GM21529 (cell line): ENCODE results near the gene ETDA.
"Not testable (repeated sequence)": the region's sequence is repeated elsewhere in the genome, so short reads cannot be mapped to it uniquely, and the experiment has no call there.

Experiments
- ATAC-seq: cut with Tn5 transposase; IDR thresholded peaks from one replicate; pipeline ENCODE4 v1.9.1; 2021; ENCODE audit not compliant: unreplicated experiment

ETDA gene

GRCh38 chrX:135252011-135252518 lies at the start of gene ETDA:
Gene ETDA, plus strand, starts transcription at chrX:135252061. Its CDS starts 1,216 bp downstream, at chrX:135253277.
- not testable (repeated sequence) for ATAC-seq

DNA sequence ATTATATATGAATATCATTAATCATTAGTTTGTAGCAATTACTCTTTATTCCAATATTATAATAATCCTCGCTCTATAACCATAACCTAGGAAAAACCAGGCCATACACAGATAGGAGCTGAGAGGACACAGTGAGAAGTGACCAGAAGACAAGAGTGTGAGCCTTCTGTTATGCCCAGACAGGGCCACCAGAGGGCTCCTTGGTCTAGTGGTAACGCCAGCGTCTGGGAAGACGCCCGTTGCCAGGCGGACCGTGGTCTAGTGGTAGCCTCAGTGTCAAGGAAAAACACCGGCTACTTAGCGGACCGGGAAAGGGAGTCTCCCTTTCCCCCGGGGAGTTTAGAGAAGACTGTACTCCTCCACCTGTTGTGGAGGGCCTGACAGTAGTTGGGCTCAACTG lies 45.4 kb upstream of the ETDA start:
- not testable (repeated sequence) for ATAC-seq

GRCh38 chrX:135213200-135213844 lies 38.5 kb upstream of the ETDA start:
- ATAC-seq, result peak; percentile 52

GRCh38 chrX:135245989-135246388 lies 5.9 kb upstream of the ETDA start:
- not testable (repeated sequence) for ATAC-seq

- ATAC-seq, result not testable (repeated sequence)
These were observed 4.3 kb downstream of the ETDA start for GRCh38 chrX:135256087-135256684.

DNA sequence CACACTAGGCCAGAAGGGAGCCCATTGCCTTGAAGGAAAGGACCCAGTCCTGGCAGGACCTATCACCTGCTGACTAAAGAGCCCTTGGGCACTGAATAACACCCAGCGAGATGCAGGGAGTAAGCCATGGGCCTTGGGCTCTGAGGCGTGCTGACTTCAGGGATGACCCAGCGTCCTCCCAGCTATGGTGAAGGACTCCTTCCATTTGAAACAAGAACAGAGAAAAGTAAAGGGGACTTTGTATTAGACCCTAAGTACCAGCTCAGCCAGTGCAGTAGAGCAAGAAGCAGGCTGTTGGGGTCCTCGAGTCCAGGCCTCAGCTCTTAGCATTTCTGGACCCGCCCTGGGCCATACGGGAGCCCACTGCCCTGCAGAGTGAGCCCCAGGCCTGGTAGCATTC lies 5.1 kb downstream of the ETDA start:
- no peak for ATAC-seq

DNA sequence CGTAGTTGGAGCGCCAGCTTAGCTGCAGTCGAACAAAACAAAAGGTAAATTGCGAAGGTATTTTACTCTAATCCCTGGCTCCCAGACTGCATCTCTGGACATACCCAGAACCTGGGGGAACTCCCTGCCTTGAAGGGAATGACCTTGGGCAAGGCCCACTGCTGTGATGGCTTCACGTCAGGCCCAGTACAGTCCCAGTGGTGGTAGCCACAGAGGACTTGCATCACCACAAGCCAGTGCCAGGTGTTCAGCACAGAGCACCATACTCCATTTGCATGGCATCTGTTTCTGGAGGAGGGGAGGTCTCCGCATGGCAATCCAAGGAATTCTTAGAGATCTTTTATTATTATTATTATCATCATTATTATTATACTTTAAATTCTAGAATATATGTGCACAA lies 5.6 kb downstream of the ETDA start:
- no peak for ATAC-seq

- not testable (repeated sequence) for ATAC-seq
These were observed 9.1 kb downstream of the ETDA start for GRCh38 chrX:135260976-135261375.

DNA sequence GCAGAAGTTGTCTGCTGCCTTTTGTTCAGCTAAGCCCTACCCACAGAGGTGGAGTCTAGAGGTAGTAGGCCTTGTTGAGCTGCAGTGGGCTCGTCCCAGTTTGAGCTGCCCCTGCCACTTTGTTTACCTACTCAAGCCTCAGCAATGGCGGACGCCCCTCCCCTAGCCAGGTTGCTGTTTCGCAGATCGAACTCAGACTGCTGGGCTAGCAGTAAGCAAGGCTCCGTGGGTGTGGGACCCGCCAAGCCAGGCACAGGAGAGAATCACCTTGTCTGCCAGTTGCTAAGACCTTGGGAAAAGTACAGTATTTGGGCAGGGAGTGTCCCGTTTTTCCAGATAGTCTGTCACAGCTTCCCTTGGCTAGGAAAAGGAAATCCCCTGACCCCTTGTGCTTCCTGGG lies 11.5 kb downstream of the ETDA start:
- ATAC-seq, result not testable (repeated sequence)

DNA sequence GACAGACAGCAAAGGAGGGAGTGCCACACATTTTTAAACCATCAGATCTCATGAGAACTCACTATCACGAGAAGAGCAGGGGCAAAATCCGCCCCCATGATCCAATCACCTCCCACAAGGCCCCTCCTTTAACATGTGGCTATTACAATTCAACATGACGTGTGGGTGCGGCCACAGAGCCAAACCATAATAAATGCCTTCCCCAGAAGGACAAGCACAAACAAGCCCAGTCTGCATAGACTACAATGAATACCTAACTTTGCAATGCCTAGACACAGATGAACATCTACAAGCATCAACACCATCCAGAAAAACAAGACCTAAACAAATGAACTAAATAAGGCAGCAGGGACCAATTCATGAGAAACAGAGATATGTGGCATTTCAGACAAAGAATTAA lies 12.3 kb downstream of the ETDA start:
- no peak for ATAC-seq

GRCh38 chrX:135273162-135273561 lies 21.3 kb downstream of the ETDA start:
- no peak for ATAC-seq

GRCh38 chrX:135275973-135276372 lies 24.1 kb downstream of the ETDA start:
- no peak for ATAC-seq

GRCh38 chrX:135287266-135287823 lies 35.5 kb downstream of the ETDA start:
- no peak for ATAC-seq

DNA sequence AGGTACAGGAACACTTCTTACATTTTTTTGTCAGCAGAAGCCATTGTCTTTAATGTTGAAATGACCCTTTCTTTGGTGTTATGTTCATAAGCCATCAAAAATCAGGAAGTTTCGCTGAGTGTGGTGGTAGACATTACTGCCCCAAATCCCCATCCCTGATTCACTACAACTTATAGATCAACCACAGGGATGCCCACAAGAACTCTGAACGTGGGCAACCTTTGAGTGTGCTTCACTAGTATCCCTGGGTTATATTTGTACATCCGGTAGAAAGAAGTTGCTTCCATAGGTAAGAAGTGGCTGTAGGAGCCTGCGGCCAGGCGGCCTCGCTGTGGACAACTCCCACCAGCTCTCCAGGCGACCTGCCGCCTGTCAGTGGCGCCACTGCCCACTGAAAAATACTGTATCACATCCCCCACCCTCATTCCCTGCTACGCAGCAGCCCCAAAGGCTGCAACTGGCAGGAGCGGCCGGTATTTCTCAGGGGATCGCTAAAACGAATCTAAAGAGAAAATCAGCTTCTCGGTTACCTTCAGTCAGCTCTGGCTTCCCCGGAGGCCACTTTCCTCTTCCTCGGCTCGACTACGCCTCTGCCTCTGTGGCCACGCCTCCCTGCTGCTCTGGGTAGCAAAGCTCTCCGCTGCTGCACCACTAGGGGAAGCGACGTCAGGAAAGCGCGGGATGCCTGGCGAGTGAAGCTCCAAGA lies 43.5 kb downstream of the ETDA start:
- ATAC-seq, result peak; percentile 99

DNA sequence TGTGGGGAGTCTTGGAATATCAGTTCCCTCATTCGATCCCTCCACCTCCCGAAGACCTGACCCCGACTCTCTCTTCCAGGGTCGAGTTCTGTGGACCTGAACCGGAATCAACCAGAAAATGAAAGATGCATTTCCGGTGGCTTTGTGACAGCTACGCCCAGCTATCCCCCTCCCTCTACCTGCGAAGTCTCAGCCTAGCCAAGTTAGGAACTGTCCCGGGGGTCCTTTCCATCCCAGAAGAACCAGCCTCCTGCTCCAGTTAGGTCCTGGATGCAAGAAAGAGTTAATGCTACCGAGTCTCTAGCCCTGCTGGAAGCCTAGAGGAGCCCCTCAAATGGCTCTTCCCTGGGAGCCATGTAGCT lies 44.1 kb downstream of the ETDA start:
- ATAC-seq, result peak; percentile 46

GRCh38 chrX:135302269-135302873 lies 50.5 kb downstream of the ETDA start:
- ATAC-seq, result no peak
